ENCODE results near the gene STOM.

STOM gene

GRCh38 chr9:121325387-121325786, 44.7 kb downstream of the STOM start:
- no peak for TF ChIP-seq CTCF (IDR thresholded peaks at IDR 0.05; ENCODE audit: low read depth, low read length)
- H3K4me3 ChIP-seq (ENCODE audit: low read depth, low read length): no peak overlapping the region

- no peak for TF ChIP-seq CTCF (IDR thresholded peaks at IDR 0.05; ENCODE audit: low read depth, low read length)
- H3K4me3 ChIP-seq (ENCODE audit: low read depth, low read length): no peak overlapping the region
Observed at GRCh38 chr9:121324755-121325154, 45.3 kb downstream of the STOM start.

GRCh38 chr9:121324316-121324715, 45.7 kb downstream of the STOM start:
- no peak for TF ChIP-seq CTCF (IDR thresholded peaks at IDR 0.05; ENCODE audit: low read depth, low read length)
- no peak overlapping the region for H3K4me3 ChIP-seq (ENCODE audit: low read depth, low read length)

GRCh38 chr9:121323449-121324151, 46.5 kb downstream of the STOM start:
- H3K4me3 ChIP-seq (ENCODE audit: low read depth, low read length): no peak overlapping the region
- no peak for TF ChIP-seq CTCF (IDR thresholded peaks at IDR 0.05; ENCODE audit: low read depth, low read length)

- no peak for TF ChIP-seq CTCF (IDR thresholded peaks at IDR 0.05; ENCODE audit: low read depth, low read length)
Observed at GRCh38 chr9:121322737-121323448, 47.2 kb downstream of the STOM start.

GRCh38 chr9:121322037-121322736, 47.9 kb downstream of the STOM start:
- H3K4me3 ChIP-seq (ENCODE audit: low read depth, low read length): no peak overlapping the region
- no peak for TF ChIP-seq CTCF (IDR thresholded peaks at IDR 0.05; ENCODE audit: low read depth, low read length)

More at GRCh38 chr9:121322737-121323448, 47.2 kb downstream of the STOM start:
- no peak overlapping the region for H3K4me3 ChIP-seq (ENCODE audit: low read depth, low read length)

Data from WI38 (cell line).